Panc1 (cell line): Measurements from ENCODE around the gene HUNK.

Source experiments
- POLR2AphosphoS5 ChIP-seq: IDR thresholded peaks from 2 replicates; pipeline ENCODE4 v1.6.1; 2012; ENCODE audit warnings: mild to moderate bottlenecking, low read depth, low read length, moderate library complexity
- SIN3A ChIP-seq: IDR thresholded peaks from 2 replicates; pipeline ENCODE4 v1.6.1; 2012; ENCODE audit warnings: low read depth, mild to moderate bottlenecking, low read length, moderate library complexity, borderline replicate concordance; ENCODE audit not compliant: insufficient read depth
- TCF7L2 ChIP-seq: IDR thresholded peaks from 2 replicates; pipeline ENCODE4 v1.6.1; 2011; ENCODE audit warnings: mild to moderate bottlenecking, low read depth, low read length, inconsistent platforms
- TF ChIP-seq, protein P1 (sequence below): fragments of 450-650 bp; IDR thresholded peaks from 2 replicates; pipeline ENCODE4 v1.5.1; 2017; ENCODE audit warnings: mild to moderate bottlenecking
- TF ChIP-seq, protein P2 (sequence below), 2 experiments: IDR thresholded peaks; 2 replicates each; pipeline ENCODE4 v1.6.1; 2011 to 2012; ENCODE audit warnings: low read depth in 2 of 2, control low read depth in 1 of 2, low read length in 1 of 2, mild to moderate bottlenecking in 1 of 2, moderate library complexity in 1 of 2; ENCODE audit not compliant: insufficient read depth in 1 of 2

DNA sequence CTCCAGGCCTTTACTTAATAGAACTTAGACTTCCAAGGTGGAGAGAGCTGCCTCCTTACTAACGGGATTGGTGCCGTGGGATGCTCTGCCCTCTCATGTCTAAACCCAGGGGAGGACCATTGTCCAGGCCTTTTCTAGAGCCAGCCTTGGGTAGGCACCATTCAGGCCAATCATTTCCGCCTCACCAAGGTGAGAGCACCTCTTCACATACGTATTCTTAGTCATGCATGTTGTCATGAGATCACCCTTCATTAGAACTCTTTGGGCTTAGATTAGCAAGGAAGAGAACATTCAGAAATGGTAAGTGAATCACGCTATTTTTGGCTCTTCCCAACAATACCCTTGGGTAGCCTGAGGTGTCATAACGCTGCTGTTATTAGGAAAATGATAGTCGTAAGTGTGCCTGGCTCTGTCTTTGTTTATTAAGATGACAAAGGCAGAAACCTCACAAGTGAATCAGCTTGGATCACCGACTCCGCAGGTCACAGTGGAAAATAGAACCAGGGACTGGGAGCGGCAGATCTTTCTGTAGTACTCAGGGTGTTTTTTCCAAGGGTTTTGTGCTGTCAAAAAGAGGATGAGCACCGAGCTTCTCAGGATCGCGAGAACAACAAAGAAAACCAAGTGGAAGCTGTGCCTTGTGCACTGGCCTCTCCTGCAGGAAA is 55.0 kb downstream of the HUNK start:
- TF ChIP-seq, protein P1, sequence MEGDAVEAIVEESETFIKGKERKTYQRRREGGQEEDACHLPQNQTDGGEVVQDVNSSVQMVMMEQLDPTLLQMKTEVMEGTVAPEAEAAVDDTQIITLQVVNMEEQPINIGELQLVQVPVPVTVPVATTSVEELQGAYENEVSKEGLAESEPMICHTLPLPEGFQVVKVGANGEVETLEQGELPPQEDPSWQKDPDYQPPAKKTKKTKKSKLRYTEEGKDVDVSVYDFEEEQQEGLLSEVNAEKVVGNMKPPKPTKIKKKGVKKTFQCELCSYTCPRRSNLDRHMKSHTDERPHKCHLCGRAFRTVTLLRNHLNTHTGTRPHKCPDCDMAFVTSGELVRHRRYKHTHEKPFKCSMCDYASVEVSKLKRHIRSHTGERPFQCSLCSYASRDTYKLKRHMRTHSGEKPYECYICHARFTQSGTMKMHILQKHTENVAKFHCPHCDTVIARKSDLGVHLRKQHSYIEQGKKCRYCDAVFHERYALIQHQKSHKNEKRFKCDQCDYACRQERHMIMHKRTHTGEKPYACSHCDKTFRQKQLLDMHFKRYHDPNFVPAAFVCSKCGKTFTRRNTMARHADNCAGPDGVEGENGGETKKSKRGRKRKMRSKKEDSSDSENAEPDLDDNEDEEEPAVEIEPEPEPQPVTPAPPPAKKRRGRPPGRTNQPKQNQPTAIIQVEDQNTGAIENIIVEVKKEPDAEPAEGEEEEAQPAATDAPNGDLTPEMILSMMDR: no peak
- TF ChIP-seq POLR2AphosphoS5 (no peak), SIN3A (no peak), TCF7L2 (no peak)
- TF ChIP-seq, protein P2, sequence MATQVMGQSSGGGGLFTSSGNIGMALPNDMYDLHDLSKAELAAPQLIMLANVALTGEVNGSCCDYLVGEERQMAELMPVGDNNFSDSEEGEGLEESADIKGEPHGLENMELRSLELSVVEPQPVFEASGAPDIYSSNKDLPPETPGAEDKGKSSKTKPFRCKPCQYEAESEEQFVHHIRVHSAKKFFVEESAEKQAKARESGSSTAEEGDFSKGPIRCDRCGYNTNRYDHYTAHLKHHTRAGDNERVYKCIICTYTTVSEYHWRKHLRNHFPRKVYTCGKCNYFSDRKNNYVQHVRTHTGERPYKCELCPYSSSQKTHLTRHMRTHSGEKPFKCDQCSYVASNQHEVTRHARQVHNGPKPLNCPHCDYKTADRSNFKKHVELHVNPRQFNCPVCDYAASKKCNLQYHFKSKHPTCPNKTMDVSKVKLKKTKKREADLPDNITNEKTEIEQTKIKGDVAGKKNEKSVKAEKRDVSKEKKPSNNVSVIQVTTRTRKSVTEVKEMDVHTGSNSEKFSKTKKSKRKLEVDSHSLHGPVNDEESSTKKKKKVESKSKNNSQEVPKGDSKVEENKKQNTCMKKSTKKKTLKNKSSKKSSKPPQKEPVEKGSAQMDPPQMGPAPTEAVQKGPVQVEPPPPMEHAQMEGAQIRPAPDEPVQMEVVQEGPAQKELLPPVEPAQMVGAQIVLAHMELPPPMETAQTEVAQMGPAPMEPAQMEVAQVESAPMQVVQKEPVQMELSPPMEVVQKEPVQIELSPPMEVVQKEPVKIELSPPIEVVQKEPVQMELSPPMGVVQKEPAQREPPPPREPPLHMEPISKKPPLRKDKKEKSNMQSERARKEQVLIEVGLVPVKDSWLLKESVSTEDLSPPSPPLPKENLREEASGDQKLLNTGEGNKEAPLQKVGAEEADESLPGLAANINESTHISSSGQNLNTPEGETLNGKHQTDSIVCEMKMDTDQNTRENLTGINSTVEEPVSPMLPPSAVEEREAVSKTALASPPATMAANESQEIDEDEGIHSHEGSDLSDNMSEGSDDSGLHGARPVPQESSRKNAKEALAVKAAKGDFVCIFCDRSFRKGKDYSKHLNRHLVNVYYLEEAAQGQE (IDR thresholded peaks at IDR 0.05; ENCODE audit: insufficient read depth in 1 of 2, low read depth in 2 of 2, low read length in 1 of 2): no peak
